ENCODE data around the gene PLCH2.

The PLCH2 gene

DNA sequence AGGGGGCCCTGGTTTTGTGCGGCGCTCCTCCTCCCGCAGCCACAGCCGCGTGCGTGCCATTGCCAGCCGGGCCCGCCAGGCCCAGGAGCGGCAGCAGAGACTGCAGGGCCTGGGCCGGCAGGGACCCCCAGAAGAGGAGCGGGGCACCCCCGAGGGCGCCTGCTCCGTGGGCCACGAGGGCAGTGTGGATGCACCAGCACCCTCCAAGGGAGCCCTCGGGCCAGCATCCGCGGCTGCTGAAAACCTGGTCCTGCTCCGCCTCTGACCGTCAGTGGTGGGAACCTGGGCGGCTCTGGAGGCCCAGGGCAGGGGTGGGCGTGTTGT is 28.8 kb downstream of the PLCH2 start:
- TF ChIP-seq ZBTB7A (IDR thresholded peaks at IDR 0.05; ENCODE audit: low read depth) (no peak), RAD21 (IDR thresholded peaks at IDR 0.05; ENCODE audit: low read depth) (no peak), EP300 (IDR thresholded peaks at IDR 0.05; ENCODE audit: borderline replicate concordance) (no peak)
- TF ChIP-seq, protein P1, sequence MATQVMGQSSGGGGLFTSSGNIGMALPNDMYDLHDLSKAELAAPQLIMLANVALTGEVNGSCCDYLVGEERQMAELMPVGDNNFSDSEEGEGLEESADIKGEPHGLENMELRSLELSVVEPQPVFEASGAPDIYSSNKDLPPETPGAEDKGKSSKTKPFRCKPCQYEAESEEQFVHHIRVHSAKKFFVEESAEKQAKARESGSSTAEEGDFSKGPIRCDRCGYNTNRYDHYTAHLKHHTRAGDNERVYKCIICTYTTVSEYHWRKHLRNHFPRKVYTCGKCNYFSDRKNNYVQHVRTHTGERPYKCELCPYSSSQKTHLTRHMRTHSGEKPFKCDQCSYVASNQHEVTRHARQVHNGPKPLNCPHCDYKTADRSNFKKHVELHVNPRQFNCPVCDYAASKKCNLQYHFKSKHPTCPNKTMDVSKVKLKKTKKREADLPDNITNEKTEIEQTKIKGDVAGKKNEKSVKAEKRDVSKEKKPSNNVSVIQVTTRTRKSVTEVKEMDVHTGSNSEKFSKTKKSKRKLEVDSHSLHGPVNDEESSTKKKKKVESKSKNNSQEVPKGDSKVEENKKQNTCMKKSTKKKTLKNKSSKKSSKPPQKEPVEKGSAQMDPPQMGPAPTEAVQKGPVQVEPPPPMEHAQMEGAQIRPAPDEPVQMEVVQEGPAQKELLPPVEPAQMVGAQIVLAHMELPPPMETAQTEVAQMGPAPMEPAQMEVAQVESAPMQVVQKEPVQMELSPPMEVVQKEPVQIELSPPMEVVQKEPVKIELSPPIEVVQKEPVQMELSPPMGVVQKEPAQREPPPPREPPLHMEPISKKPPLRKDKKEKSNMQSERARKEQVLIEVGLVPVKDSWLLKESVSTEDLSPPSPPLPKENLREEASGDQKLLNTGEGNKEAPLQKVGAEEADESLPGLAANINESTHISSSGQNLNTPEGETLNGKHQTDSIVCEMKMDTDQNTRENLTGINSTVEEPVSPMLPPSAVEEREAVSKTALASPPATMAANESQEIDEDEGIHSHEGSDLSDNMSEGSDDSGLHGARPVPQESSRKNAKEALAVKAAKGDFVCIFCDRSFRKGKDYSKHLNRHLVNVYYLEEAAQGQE (IDR thresholded peaks at IDR 0.05; ENCODE audit: low read depth), result no peak

DNA sequence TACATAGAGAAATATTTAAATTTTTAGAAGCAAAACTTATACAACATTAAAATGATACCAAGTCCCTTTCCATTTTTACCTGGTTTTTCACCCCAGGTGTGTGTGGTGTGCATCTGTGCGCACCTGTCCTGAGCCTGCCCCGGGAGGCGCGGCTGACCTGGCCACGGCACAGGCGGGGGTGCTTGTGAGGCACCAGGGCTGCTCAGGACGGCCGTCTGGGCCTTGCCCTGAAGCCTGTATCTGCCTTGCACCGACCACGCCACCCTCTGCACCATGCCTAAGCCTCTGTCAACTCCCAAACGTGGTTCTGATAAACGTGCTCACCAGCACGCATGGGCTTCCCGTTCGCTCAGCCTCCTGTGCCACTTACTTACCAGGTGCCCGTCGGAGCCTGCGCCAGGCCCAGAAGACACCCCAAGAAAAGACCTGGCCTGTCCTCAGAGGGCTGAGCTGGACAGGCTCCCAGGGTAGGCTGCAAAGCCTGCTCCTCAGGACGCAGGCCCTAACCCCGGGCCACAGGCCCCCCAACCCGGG is 29.4 kb downstream of the PLCH2 start:
- TF ChIP-seq, protein P2, sequence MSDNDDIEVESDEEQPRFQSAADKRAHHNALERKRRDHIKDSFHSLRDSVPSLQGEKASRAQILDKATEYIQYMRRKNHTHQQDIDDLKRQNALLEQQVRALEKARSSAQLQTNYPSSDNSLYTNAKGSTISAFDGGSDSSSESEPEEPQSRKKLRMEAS (IDR thresholded peaks at IDR 0.05), result no peak
- TF ChIP-seq EGR1 (IDR thresholded peaks at IDR 0.05) (no peak), CREB1 (IDR thresholded peaks at IDR 0.05; ENCODE audit: low read depth) (no peak), ZBTB7A (IDR thresholded peaks at IDR 0.05; ENCODE audit: low read depth) (no peak), NFIC (IDR thresholded peaks at IDR 0.05) (no peak), TAF1 (IDR thresholded peaks at IDR 0.05; ENCODE audit: low read depth) (no peak), RAD21 (IDR thresholded peaks at IDR 0.05; ENCODE audit: low read depth) (no peak), TEAD4 (IDR thresholded peaks at IDR 0.05) (no peak), FOXM1 (IDR thresholded peaks at IDR 0.05; ENCODE audit: borderline replicate concordance, low read depth) (no peak), CEBPB (IDR thresholded peaks at IDR 0.05) (no peak), EP300 (IDR thresholded peaks at IDR 0.05; ENCODE audit: borderline replicate concordance) (no peak), TCF12 (IDR thresholded peaks at IDR 0.05; ENCODE audit: low read depth) (no peak), YY1 (IDR thresholded peaks at IDR 0.05; ENCODE audit: low read depth) (no peak)
- TF ChIP-seq, protein P3, sequence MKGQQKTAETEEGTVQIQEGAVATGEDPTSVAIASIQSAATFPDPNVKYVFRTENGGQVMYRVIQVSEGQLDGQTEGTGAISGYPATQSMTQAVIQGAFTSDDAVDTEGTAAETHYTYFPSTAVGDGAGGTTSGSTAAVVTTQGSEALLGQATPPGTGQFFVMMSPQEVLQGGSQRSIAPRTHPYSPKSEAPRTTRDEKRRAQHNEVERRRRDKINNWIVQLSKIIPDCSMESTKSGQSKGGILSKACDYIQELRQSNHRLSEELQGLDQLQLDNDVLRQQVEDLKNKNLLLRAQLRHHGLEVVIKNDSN (IDR thresholded peaks at IDR 0.05), result no peak
- TF ChIP-seq, protein P1 (IDR thresholded peaks at IDR 0.05; ENCODE audit: low read depth), result no peak

DNA sequence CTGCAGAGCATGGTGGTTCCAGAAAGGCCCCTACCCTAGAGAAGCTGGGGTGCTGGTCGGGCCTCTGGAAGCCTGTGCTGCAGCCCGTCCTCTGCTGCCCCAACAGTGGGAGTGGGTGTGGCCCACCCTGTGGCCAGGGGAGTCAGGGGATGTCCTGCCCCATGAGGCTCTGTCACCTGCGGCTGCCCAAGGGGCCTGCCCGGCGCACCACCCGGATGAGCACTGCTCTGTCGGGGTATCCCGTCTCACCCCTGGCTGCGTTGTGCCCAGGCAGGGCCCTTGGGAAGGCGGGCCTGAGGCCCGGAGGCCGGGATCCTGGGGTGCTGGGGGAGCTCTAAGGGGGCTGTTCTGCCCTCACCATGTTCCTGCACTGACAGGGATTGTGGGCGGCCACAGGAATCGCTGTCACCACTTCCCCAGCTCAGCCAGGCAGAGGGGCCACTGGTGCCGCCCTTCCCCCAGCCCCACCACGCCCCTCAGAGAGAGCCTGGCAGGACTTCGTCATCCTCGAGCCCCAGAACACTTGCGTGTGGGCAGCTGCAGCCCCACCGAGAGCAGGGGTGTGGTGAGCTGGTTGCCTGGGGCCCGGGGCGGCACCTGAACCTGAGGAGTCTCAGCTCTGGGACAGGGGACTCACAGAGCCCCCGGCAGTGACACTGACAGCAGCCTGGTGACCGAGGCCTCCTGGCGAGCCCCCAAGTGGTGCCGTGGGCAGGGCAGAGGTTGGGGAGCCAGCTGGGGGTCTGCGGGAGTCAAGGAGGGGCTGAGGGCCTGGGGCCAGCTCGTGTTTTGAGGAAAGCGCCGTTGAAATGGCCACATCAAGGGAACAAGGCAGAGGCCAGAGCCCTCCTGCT is 30.1 kb downstream of the PLCH2 start:
- TF ChIP-seq RAD21 (IDR thresholded peaks at IDR 0.05; ENCODE audit: low read depth) (no peak), TAF1 (IDR thresholded peaks at IDR 0.05; ENCODE audit: low read depth) (no peak), EGR1 (IDR thresholded peaks at IDR 0.05) (no peak), CEBPB (IDR thresholded peaks at IDR 0.05) (no peak), TEAD4 (IDR thresholded peaks at IDR 0.05) (no peak), FOXM1 (IDR thresholded peaks at IDR 0.05; ENCODE audit: borderline replicate concordance, low read depth) (no peak), CREB1 (IDR thresholded peaks at IDR 0.05; ENCODE audit: low read depth) (no peak)
- TF ChIP-seq, protein P3 (IDR thresholded peaks at IDR 0.05), result no peak
- TF ChIP-seq, protein P1 (IDR thresholded peaks at IDR 0.05; ENCODE audit: low read depth), result no peak
- TF ChIP-seq, protein P2 (IDR thresholded peaks at IDR 0.05), result no peak

DNA sequence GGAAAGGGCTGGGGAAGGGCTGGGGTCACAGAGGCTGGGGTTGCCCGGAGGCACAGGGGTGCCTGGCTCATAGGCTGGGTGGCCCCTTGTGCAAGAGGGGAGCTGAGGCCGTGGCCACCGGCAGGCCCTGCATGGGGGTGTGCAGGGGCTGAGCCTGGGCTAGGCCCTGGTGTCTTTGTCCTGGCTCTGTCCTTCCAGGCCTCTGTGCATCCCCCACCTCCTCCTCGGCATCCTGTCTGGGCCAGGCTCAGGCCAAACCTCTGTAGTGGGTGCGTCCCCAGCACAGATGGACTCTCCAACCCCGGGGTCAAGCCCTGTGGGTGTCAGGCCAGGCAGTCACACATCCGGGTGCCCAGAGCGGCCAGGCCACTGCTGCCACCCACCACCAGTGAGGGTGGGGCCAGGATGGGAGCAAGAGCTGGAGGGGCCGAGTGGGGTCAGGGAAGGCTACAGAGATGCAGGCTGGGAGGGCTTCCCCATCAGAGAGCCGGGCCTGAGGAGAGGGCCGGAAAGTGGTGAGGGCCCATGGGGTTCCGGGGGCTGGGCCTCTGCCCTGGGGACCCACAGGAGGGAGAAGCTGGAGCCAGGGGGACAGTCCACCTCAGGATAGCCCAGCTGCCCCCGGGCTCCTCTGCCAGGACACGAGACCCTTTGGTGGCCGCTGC is 30.9 kb downstream of the PLCH2 start:
- TF ChIP-seq NFIC (IDR thresholded peaks at IDR 0.05) (no peak), RAD21 (IDR thresholded peaks at IDR 0.05; ENCODE audit: low read depth) (no peak), CREB1 (IDR thresholded peaks at IDR 0.05; ENCODE audit: low read depth) (no peak), ZBTB7A (IDR thresholded peaks at IDR 0.05; ENCODE audit: low read depth) (no peak), TAF1 (IDR thresholded peaks at IDR 0.05; ENCODE audit: low read depth) (no peak), EGR1 (IDR thresholded peaks at IDR 0.05) (no peak), TCF12 (IDR thresholded peaks at IDR 0.05; ENCODE audit: low read depth) (no peak), FOXM1 (IDR thresholded peaks at IDR 0.05; ENCODE audit: borderline replicate concordance, low read depth) (no peak), CEBPB (IDR thresholded peaks at IDR 0.05) (no peak), TEAD4 (IDR thresholded peaks at IDR 0.05) (no peak), EP300 (IDR thresholded peaks at IDR 0.05; ENCODE audit: borderline replicate concordance) (no peak), YY1 (IDR thresholded peaks at IDR 0.05; ENCODE audit: low read depth) (no peak)
- TF ChIP-seq, protein P1 (IDR thresholded peaks at IDR 0.05; ENCODE audit: low read depth), result no peak
- TF ChIP-seq, protein P2 (IDR thresholded peaks at IDR 0.05), result no peak
- TF ChIP-seq, protein P3 (IDR thresholded peaks at IDR 0.05), result no peak
